Peyer's patch (tissue), 4 donors: Measurements from ENCODE around the gene COL11A2.

ENCODE experiments used
- POLR2A ChIP-seq, 2 donors: fragments of 450-650 bp; IDR thresholded peaks; one replicate each; pipeline ENCODE4 v1.5.1; 2017; ENCODE audit warnings: antibody characterized with exemption in 2 of 2, mild to moderate bottlenecking in 2 of 2, moderate library complexity in 2 of 2
- TF ChIP-seq, protein P1 (sequence below), 6 experiments: fragments of 450-650 bp in 4 of 6; fragments of 200-600 bp in 2 of 6; sonication (generic) in 1 of 6; IDR thresholded peaks; one replicate each; pipeline ENCODE4 v1.5.1; 2017 to 2019; ENCODE audit warnings: antibody characterized with exemption in 6 of 6, mild to moderate bottlenecking in 3 of 6, moderate library complexity in 1 of 6

DNA sequence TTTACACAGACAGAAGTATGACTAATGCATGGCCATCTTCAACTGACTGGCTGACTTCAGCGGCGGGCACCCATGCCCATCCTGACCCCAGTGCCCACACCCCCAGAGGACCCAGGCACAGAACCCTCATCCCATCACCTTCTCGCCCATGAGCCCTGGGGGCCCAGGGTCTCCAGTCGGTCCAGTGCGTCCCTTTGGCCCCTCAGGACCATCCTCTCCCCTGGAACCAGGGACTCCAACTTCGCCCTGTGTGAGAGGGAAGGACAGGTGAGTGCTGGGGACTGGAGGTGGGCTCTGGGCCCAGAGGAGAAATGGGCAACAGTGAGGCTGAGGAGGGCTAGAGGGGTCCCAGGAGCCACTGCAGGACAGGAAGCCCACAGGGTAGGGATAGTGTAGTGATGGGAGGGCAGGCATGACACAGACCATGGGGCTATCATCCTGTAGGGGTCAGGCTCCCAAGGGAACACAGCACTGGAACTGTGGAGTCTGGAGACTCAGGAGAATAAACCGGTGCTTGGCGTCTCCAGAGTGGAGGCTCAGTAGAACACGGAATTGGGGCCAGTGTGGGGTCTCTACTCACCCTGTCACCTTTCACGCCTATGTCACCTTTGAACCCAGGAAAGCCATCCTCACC, 16.7 kb downstream of the COL11A2 start:
- TF ChIP-seq, protein P1, sequence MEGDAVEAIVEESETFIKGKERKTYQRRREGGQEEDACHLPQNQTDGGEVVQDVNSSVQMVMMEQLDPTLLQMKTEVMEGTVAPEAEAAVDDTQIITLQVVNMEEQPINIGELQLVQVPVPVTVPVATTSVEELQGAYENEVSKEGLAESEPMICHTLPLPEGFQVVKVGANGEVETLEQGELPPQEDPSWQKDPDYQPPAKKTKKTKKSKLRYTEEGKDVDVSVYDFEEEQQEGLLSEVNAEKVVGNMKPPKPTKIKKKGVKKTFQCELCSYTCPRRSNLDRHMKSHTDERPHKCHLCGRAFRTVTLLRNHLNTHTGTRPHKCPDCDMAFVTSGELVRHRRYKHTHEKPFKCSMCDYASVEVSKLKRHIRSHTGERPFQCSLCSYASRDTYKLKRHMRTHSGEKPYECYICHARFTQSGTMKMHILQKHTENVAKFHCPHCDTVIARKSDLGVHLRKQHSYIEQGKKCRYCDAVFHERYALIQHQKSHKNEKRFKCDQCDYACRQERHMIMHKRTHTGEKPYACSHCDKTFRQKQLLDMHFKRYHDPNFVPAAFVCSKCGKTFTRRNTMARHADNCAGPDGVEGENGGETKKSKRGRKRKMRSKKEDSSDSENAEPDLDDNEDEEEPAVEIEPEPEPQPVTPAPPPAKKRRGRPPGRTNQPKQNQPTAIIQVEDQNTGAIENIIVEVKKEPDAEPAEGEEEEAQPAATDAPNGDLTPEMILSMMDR (IDR thresholded peaks at IDR 0.05), result no peak
- TF ChIP-seq POLR2A (IDR thresholded peaks at IDR 0.05), result no peak
